Endothelial cell (in vitro differentiated cells): ENCODE measurements around the gene ASIC1. TPM values are rescaled to one million over a fixed set of nuclear protein-coding genes. Genes with fewer than 3 reads are reported as not detected.

Experiments used
- DNase-seq: peaks from one replicate; pipeline ENCODE4 v3.0.0; 2021; ENCODE audit warnings: low spot score
- H3K27ac Mint-ChIP-seq: one replicate; pipeline ENCODE4 v1.8.0; 2021; ENCODE audit warnings: mixed read lengths, inconsistent platforms; ENCODE audit not compliant: unreplicated experiment
- H3K27me3 Mint-ChIP-seq: one replicate; pipeline ENCODE4 v1.8.0; 2021; ENCODE audit warnings: mild to moderate bottlenecking, moderate library complexity, mixed read lengths, inconsistent platforms; ENCODE audit not compliant: unreplicated experiment
- H3K36me3 Mint-ChIP-seq: one replicate; pipeline ENCODE4 v1.8.0; 2021; ENCODE audit warnings: mild to moderate bottlenecking, low read depth, mixed read lengths, inconsistent platforms; ENCODE audit not compliant: unreplicated experiment
- H3K4me1 Mint-ChIP-seq: one replicate; pipeline ENCODE4 v1.8.0; 2021; ENCODE audit warnings: mild to moderate bottlenecking, mixed read lengths, inconsistent platforms; ENCODE audit not compliant: unreplicated experiment
- H3K4me3 Mint-ChIP-seq: one replicate; pipeline ENCODE4 v1.8.0; 2021; ENCODE audit warnings: mild to moderate bottlenecking, mixed read lengths, inconsistent platforms; ENCODE audit not compliant: unreplicated experiment
- H3K9me3 Mint-ChIP-seq: one replicate; pipeline ENCODE4 v1.8.0; 2021; ENCODE audit warnings: mixed read lengths, inconsistent platforms; ENCODE audit not compliant: unreplicated experiment
- total RNA-seq: library from RNA; stranded (reverse); fragmentation: NEBNext Ultra II Directional; extraction: Animal tissue kit (Norgen Biotek cat#: 25700); gene quantifications from one replicate; pipeline ENCODE4 v1.2.1, GENCODE V29; 2021; ENCODE audit not compliant: unreplicated experiment
- TF ChIP-seq, protein P1 (sequence below): fragments of 200-600 bp; sonication (generic); IDR thresholded peaks from one replicate; pipeline ENCODE4 v1.5.0; 2021; ENCODE audit warnings: antibody characterized with exemption; ENCODE audit not compliant: unreplicated experiment

ASIC1 gene
- total RNA-seq, 1 donor from 2014 or later = 1.9 TPM

DNA sequence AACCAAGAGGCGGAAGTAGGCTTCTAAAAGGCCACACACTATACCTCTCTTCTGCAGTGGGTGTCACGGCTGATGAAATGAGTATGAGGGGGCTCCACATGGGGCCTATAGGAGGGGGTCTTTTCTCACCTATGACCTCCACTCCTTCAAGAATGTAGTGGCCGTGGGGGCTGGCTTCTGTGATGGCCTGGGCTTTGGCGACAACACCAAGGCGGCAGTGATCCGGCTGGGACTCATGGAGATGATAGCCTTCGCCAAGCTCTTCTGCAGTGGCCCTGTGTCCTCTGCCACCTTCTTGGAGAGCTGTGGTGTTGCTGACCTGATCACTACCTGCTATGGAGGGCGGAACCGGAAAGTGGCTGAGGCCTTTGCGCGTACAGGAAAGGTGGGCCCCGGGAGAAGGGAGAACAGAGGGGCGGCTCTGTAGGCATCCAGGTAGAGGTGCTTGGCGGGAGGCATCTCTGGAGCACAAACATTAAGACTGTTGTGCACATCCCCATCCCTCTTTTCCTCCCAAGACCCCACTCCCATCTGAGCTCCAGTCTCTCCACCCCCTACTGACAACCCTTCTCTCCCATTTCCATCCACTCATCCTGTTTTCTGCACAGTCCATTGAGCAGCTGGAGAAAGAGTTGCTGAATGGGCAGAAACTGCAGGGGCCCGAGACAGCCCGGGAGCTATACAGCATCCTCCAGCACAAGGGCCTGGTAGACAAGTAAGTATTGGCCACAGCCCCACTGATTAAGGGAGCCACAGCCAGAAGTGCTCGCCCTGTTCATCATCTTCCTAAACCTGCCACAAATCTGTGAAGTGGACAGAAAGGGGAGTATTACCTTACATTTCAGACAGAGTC is 50.2 kb downstream of the ASIC1 start:
- Mint-ChIP-seq H3K27me3 (peaks cover 13% of the 10 kb centered on the region), H3K4me3 (no peak overlapping the region), H3K9me3 (no peaks in the 10 kb centered on the region), H3K27ac (no peak overlapping the region), H3K4me1 (peaks cover 13% of the 10 kb centered on the region), H3K36me3 (peaks cover 9% of the 10 kb centered on the region)
- DNase-seq = no peak
- TF ChIP-seq, protein P1, sequence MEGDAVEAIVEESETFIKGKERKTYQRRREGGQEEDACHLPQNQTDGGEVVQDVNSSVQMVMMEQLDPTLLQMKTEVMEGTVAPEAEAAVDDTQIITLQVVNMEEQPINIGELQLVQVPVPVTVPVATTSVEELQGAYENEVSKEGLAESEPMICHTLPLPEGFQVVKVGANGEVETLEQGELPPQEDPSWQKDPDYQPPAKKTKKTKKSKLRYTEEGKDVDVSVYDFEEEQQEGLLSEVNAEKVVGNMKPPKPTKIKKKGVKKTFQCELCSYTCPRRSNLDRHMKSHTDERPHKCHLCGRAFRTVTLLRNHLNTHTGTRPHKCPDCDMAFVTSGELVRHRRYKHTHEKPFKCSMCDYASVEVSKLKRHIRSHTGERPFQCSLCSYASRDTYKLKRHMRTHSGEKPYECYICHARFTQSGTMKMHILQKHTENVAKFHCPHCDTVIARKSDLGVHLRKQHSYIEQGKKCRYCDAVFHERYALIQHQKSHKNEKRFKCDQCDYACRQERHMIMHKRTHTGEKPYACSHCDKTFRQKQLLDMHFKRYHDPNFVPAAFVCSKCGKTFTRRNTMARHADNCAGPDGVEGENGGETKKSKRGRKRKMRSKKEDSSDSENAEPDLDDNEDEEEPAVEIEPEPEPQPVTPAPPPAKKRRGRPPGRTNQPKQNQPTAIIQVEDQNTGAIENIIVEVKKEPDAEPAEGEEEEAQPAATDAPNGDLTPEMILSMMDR = no peak

GRCh38 chr12:50109319-50109718 is 51.9 kb downstream of the ASIC1 start:
- peaks cover 4% of the 10 kb centered on the region for H3K36me3 Mint-ChIP-seq
- peaks cover 17% of the 10 kb centered on the region for H3K27me3 Mint-ChIP-seq
- no peak overlapping the region for H3K27ac Mint-ChIP-seq
- TF ChIP-seq, protein P1 = no peak
- no peak overlapping the region for H3K4me3 Mint-ChIP-seq
- no peak for DNase-seq
- peaks cover 17% of the 10 kb centered on the region for H3K4me1 Mint-ChIP-seq
- no peaks in the 10 kb centered on the region for H3K9me3 Mint-ChIP-seq

DNA sequence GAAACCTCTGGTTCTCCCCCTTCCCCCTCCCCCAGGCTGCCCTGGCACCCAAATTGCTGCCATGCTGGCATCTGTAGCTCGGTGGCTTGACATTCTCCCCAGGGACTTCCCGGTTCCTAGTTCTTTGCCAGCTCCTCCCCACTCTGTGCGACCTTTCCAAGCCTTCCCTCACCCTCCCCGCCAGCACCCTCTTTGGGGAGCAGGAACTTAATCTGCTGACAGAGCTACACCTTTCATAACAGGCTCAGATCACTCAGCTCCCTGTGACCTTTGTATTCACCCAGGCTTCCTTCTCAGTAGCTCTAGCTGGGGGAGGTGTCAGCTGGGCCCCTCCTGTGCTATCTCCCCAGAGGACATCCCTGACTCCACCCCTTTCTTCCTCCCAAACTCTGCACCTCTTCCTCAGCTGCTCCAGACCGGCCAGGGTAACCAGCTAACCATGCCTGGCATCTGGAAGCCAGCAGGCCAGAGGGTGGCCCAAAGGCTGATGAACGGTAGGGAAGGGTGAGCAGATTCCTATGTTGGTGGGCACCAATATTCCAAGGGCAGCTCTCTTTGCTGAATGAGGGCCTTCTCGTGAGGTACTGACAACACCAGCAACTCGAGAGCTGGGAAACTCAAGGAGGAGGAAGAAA is 52.8 kb downstream of the ASIC1 start:
- Mint-ChIP-seq H3K4me3 (no peak overlapping the region), H3K9me3 (no peaks in the 10 kb centered on the region), H3K36me3 (peaks cover 7% of the 10 kb centered on the region), H3K27me3 (peaks cover 17% of the 10 kb centered on the region), H3K4me1 (peaks cover 17% of the 10 kb centered on the region), H3K27ac (peak overlapping the region; percentile 21)
- TF ChIP-seq, protein P1 = no peak
- DNase-seq = no peak

- Mint-ChIP-seq H3K4me1 (peaks cover 17% of the 10 kb centered on the region), H3K4me3 (no peak overlapping the region), H3K9me3 (no peaks in the 10 kb centered on the region), H3K27me3 (peaks cover 14% of the 10 kb centered on the region), H3K27ac (no peak overlapping the region), H3K36me3 (peaks cover 7% of the 10 kb centered on the region)
- TF ChIP-seq, protein P1 = no peak
- DNase-seq = no peak
Observed at GRCh38 chr12:50110762-50111351, 53.5 kb downstream of the ASIC1 start.

GRCh38 chr12:50111395-50111692 is 53.9 kb downstream of the ASIC1 start:
- peaks cover 12% of the 10 kb centered on the region for H3K27me3 Mint-ChIP-seq
- peak overlapping the region; percentile 98 for H3K4me3 Mint-ChIP-seq
- no peaks in the 10 kb centered on the region for H3K9me3 Mint-ChIP-seq
- peaks cover 7% of the 10 kb centered on the region for H3K36me3 Mint-ChIP-seq
- no peak overlapping the region for H3K27ac Mint-ChIP-seq
- DNase-seq = no peak
- TF ChIP-seq, protein P1 = no peak
- peaks cover 17% of the 10 kb centered on the region for H3K4me1 Mint-ChIP-seq
